MCF 10A (cell line): ENCODE results near the gene EPHA8. TPM values are rescaled to one million over a fixed set of nuclear protein-coding genes. Genes with fewer than 3 reads are reported as not detected.

Experiments used
- BruUV-seq: library from RNA; stranded (reverse); fragments of 400-500 nt; replicated peaks from 2 replicates; lab custom pipeline; 2021; lab: Mats Ljungman, UMichigan
- CTCF ChIA-PET: fragments of 300-600 bp; sonication (Branson Sonifier 250); formaldehyde crosslinking; extraction: SDS; loops from one replicate; lab custom pipeline; 2021; ENCODE audit warnings: antibody characterized with exemption, inconsistent platforms; lab: Yijun Ruan, JAX
- POLR2A ChIA-PET: fragments of 300-600, 350-650 bp; sonication (Branson Sonifier 250); formaldehyde crosslinking; extraction: SDS; loops from one replicate; lab custom pipeline; 2020; ENCODE audit warnings: antibody characterized with exemption, inconsistent platforms; lab: Yijun Ruan, JAX
- DNase-seq: peaks from one replicate; pipeline ENCODE4 v3.0.0-alpha.2; 2018; ENCODE audit not compliant: unreplicated experiment
- H3K27ac Mint-ChIP-seq: one replicate; pipeline ENCODE4 v1.8.0; 2022; ENCODE audit warnings: mild to moderate bottlenecking, low read depth, mixed read lengths; ENCODE audit not compliant: unreplicated experiment
- H3K27me3 Mint-ChIP-seq: one replicate; pipeline ENCODE4 v1.8.0; 2022; ENCODE audit warnings: mixed read lengths; ENCODE audit not compliant: insufficient read depth, unreplicated experiment
- H3K36me3 Mint-ChIP-seq: one replicate; pipeline ENCODE4 v1.8.0; 2022; ENCODE audit warnings: mild to moderate bottlenecking, moderate library complexity, mixed read lengths; ENCODE audit not compliant: insufficient read depth, unreplicated experiment
- H3K4me1 Mint-ChIP-seq: one replicate; pipeline ENCODE4 v1.8.0; 2022; ENCODE audit warnings: mixed read lengths; ENCODE audit not compliant: insufficient read depth, unreplicated experiment
- H3K4me3 Mint-ChIP-seq: one replicate; pipeline ENCODE4 v1.8.0; 2022; ENCODE audit warnings: mild to moderate bottlenecking, moderate library complexity, mixed read lengths; ENCODE audit not compliant: unreplicated experiment
- H3K9me3 Mint-ChIP-seq: one replicate; pipeline ENCODE4 v1.8.0; 2022; ENCODE audit warnings: mixed read lengths; ENCODE audit not compliant: unreplicated experiment
- CTCF ChIP-seq: fragments of 200-600 bp; IDR thresholded peaks from one replicate; pipeline ENCODE4 v1.8.0; 2022; ENCODE audit warnings: antibody characterized with exemption, mild to moderate bottlenecking; ENCODE audit not compliant: unreplicated experiment
- intact Hi-C: fragments of 100-400 bp; cut with micrococcal nuclease; formaldehyde crosslinking; loops from 2 replicates; pipeline ENCODE4 v1.14.1; 2022
- total RNA-seq: library from RNA; stranded (reverse); gene quantifications from 2 replicates; pipeline ENCODE4 v1.2.3, GENCODE V29; 2022

Gene EPHA8
- total RNA-seq, 1 experiment from 2014 or later = not detected

- intact Hi-C loops = no loop called here
- no peak for TF ChIP-seq CTCF
- POLR2A ChIA-PET = interaction anchor here (0.6 kb wide), 1 partner anchor 553 kb away, joined by 3 read pairs; no protein-coding TSS in a partner anchor
- no peak for DNase-seq
- BruUV-seq = no TSS peak
- Mint-ChIP-seq H3K27me3 (peaks cover 52% of the 10 kb centered on the region), H3K27ac (no peak within 1 kb of the TSS), H3K4me3 (no peak within 1 kb of the TSS), H3K4me1 (no peaks in the 10 kb centered on the region), H3K36me3 (no peaks in the 10 kb centered on the region), H3K9me3 (no peaks in the 10 kb centered on the region)
- CTCF ChIA-PET = no interaction called here
Observed at GRCh38 chr1:22636353-22636752, 73.1 kb downstream of the EPHA8 start, which contains the start of gene C1QA. Gene C1QA, plus strand, starts transcription at chr1:22636628. Its CDS starts 989 bp downstream, at chr1:22637617.

GRCh38 chr1:22636927-22637326 lies 73.6 kb downstream of the EPHA8 start:
- CTCF ChIA-PET = interaction anchor here (0.6 kb wide), 1 partner anchor 216 kb away, joined by 3 read pairs; no protein-coding TSS in a partner anchor
- H3K9me3 Mint-ChIP-seq = no peaks in the 10 kb centered on the region
- H3K4me1 Mint-ChIP-seq = no peaks in the 10 kb centered on the region
- H3K27ac Mint-ChIP-seq = no peak overlapping the region
- TF ChIP-seq CTCF = no peak
- no peak for DNase-seq
- H3K4me3 Mint-ChIP-seq = no peak overlapping the region
- no TSS peak for BruUV-seq
- intact Hi-C loops = no loop called here
- POLR2A ChIA-PET = interaction anchor here (0.6 kb wide), 1 partner anchor 552 kb away, joined by 3 read pairs; no protein-coding TSS in a partner anchor
- no peaks in the 10 kb centered on the region for H3K36me3 Mint-ChIP-seq
- H3K27me3 Mint-ChIP-seq = peaks cover 48% of the 10 kb centered on the region

- H3K27ac Mint-ChIP-seq = no peak overlapping the region
Observed at GRCh38 chr1:22637907-22638445, 74.7 kb downstream of the EPHA8 start.

More at GRCh38 chr1:22637907-22638445, 74.7 kb downstream of the EPHA8 start:
- BruUV-seq = no TSS peak
- ChIA-PET POLR2A (no interaction called here), CTCF (interaction anchor here (6.8 kb wide), 1 partner anchor 218 kb away, joined by 106 read pairs; no protein-coding TSS in a partner anchor)
- no peaks in the 10 kb centered on the region for H3K4me1 Mint-ChIP-seq
- H3K9me3 Mint-ChIP-seq = no peaks in the 10 kb centered on the region
- H3K27me3 Mint-ChIP-seq = peaks cover 38% of the 10 kb centered on the region
- no peak for TF ChIP-seq CTCF
- H3K36me3 Mint-ChIP-seq = no peaks in the 10 kb centered on the region
- H3K4me3 Mint-ChIP-seq = no peak overlapping the region
- DNase-seq = no peak
- intact Hi-C loops = no loop called here
